T follicular helper cell (primary cell): ENCODE measurements around the gene WIZ.

Experiments used
- DNase-seq: peaks from one replicate; pipeline ENCODE4 v3.0.0-alpha.2; 2020; ENCODE audit warnings: low read depth

Gene WIZ

GRCh38 chr19:15374105-15374651, 75.6 kb downstream of the WIZ start:
- DNase-seq, result no peak

- DNase-seq, result no peak
Observed at GRCh38 chr19:15373644-15374043, 76.1 kb downstream of the WIZ start.

- no peak for DNase-seq
Observed at GRCh38 chr19:15372891-15373301, 76.9 kb downstream of the WIZ start.

- DNase-seq, result no peak
Observed at GRCh38 chr19:15372470-15372869, 77.3 kb downstream of the WIZ start.

- no peak for DNase-seq
Observed at GRCh38 chr19:15371786-15372380, 77.9 kb downstream of the WIZ start.

GRCh38 chr19:15371119-15371518, 78.6 kb downstream of the WIZ start:
- DNase-seq, result no peak
